HG02642 (cell line): Measurements from ENCODE around the gene MAPK4.
"Not testable (repeated sequence)": the region's sequence is repeated elsewhere in the genome, so short reads cannot be mapped to it uniquely, and the experiment has no call there.

ENCODE experiments used
- ATAC-seq: cut with Tn5 transposase; IDR thresholded peaks from one replicate; pipeline ENCODE4 v1.9.1; 2021; ENCODE audit warnings: mild to moderate bottlenecking; ENCODE audit not compliant: unreplicated experiment, poor library complexity

Gene MAPK4

GRCh38 chr18:50573196-50573595 lies 13.3 kb downstream of the MAPK4 start:
- not testable (repeated sequence) for ATAC-seq

- ATAC-seq: no peak
These were observed 13.8 kb downstream of the MAPK4 start for GRCh38 chr18:50573679-50574078.

GRCh38 chr18:50578030-50578429 lies 18.1 kb downstream of the MAPK4 start:
- ATAC-seq: no peak

- ATAC-seq: no peak
These were observed 18.8 kb downstream of the MAPK4 start for GRCh38 chr18:50578651-50579050.

GRCh38 chr18:50579061-50579774 lies 19.3 kb downstream of the MAPK4 start:
- ATAC-seq: no peak

- no peak for ATAC-seq
These were observed 21.6 kb downstream of the MAPK4 start for GRCh38 chr18:50581517-50581916.

GRCh38 chr18:50582500-50582899 lies 22.6 kb downstream of the MAPK4 start:
- no peak for ATAC-seq

GRCh38 chr18:50586710-50587109 lies 26.8 kb downstream of the MAPK4 start:
- no peak for ATAC-seq

- ATAC-seq: no peak
These were observed 30.7 kb downstream of the MAPK4 start for GRCh38 chr18:50590593-50590992.

- no peak for ATAC-seq
These were observed 34.1 kb downstream of the MAPK4 start for GRCh38 chr18:50594012-50594411.

GRCh38 chr18:50594942-50595341 lies 35.1 kb downstream of the MAPK4 start:
- ATAC-seq: no peak

- ATAC-seq: no peak
These were observed 42.6 kb downstream of the MAPK4 start for GRCh38 chr18:50602466-50602865.

- no peak for ATAC-seq
These were observed 46.7 kb downstream of the MAPK4 start for GRCh38 chr18:50606609-50607008.

- ATAC-seq: no peak
These were observed 47.6 kb downstream of the MAPK4 start for GRCh38 chr18:50607378-50607926.

- not testable (repeated sequence) for ATAC-seq
These were observed 49.3 kb downstream of the MAPK4 start for GRCh38 chr18:50609171-50609570.

- no peak for ATAC-seq
These were observed 50.5 kb downstream of the MAPK4 start for GRCh38 chr18:50610349-50610748.

GRCh38 chr18:50611529-50611941 lies 51.6 kb downstream of the MAPK4 start:
- ATAC-seq: no peak

- no peak for ATAC-seq
These were observed 55.0 kb downstream of the MAPK4 start for GRCh38 chr18:50614838-50615237.

- no peak for ATAC-seq
These were observed 56.7 kb downstream of the MAPK4 start for GRCh38 chr18:50616484-50617048.

- no peak for ATAC-seq
These were observed 60.0 kb downstream of the MAPK4 start for GRCh38 chr18:50619861-50620275.

- no peak for ATAC-seq
These were observed 60.4 kb downstream of the MAPK4 start for GRCh38 chr18:50620319-50620718.

GRCh38 chr18:50621366-50621765 lies 61.5 kb downstream of the MAPK4 start:
- no peak for ATAC-seq
